HG03175 (cell line): ENCODE measurements around the gene VWA8.
"Not testable (repeated sequence)": the region's sequence is repeated elsewhere in the genome, so short reads cannot be mapped to it uniquely, and the experiment has no call there.

Source experiments
- ATAC-seq: cut with Tn5 transposase; IDR thresholded peaks from one replicate; pipeline ENCODE4 v1.9.1; 2021; ENCODE audit warnings: mild to moderate bottlenecking, moderate library complexity; ENCODE audit not compliant: unreplicated experiment

The VWA8 gene

DNA sequence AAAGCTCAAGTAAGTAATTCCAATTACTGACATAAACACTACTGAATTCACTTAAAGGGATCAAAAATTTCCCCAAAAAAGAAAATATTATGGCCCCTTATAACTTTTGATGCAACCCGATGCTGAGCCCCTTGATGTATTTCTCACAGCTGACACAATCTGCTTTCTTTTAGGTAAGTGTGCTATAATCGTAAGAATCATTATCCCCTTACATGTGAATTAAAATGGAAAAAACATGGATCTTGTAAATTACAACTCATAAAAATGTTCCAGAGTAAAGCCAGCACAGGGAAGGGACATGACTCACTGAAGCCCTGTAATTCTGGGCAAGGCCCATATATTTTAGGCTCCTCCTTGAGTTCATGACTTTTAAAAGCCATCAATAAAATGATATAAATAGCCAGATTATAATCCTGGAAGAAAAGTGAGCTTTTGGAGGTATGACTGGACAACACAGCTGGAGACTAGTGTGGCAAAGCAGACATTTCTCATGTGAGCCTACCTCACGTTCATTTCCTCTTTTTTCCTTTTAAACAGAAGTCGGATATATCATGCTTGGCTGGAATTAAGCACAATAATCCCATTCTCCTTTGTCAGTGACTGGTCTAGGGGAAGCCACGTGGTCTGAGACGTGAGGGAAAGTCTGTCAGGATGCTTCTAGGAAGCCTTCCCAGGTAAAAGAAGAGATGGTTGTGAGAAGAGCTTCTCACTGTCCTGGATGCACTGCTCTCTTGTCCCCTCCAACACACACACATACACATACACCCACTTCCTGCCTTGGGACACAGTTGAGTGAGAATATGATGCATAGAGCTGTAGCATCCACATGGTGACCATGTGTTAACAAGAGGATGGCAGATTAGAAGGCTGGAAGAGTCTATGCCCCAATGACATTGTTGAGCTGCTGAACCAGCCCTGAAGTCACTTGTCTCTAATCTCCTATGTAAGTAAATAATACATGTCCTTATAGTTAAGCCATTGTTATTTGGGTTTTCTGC is 338.2 kb downstream of the VWA8 start:
- ATAC-seq = no peak

GRCh38 chr13:41621716-41622431 is 339.0 kb downstream of the VWA8 start:
- ATAC-seq = no peak

DNA sequence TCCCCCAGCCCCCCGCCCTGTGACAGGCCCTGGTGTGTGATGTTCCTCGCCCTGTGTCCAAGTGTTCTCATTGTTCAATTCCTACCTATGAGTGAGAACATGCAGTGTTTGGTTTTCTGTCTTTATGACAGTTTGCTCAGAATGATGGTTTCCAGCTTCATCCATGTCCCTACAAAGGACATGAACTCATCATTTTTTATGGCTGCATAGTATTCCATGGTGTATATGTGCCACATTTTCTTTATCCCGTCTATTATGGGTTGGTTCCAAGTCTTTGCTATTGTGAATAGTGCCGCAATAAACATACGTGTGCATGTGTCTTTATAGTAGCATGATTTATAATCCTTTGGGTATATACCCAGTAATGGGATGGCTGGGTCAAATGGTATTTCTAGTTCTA is 343.3 kb downstream of the VWA8 start:
- not testable (repeated sequence) for ATAC-seq

GRCh38 chr13:41616151-41616550 is 344.8 kb downstream of the VWA8 start:
- ATAC-seq = no peak

DNA sequence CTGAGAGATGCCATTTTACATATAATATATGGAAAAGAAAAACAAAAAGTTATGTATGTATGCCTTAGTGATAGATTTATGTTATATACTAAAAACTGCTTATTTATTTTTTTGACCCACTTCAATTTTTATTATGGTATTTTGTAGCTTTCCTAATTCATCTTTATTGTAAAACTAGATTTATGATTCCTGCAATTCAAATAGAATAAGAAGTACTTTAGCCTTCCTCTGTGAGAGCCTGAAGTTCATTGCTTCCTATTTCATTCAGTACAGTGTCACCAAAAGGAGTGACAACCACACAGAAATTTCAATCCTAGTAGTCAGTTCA is 345.4 kb downstream of the VWA8 start:
- ATAC-seq = no peak

DNA sequence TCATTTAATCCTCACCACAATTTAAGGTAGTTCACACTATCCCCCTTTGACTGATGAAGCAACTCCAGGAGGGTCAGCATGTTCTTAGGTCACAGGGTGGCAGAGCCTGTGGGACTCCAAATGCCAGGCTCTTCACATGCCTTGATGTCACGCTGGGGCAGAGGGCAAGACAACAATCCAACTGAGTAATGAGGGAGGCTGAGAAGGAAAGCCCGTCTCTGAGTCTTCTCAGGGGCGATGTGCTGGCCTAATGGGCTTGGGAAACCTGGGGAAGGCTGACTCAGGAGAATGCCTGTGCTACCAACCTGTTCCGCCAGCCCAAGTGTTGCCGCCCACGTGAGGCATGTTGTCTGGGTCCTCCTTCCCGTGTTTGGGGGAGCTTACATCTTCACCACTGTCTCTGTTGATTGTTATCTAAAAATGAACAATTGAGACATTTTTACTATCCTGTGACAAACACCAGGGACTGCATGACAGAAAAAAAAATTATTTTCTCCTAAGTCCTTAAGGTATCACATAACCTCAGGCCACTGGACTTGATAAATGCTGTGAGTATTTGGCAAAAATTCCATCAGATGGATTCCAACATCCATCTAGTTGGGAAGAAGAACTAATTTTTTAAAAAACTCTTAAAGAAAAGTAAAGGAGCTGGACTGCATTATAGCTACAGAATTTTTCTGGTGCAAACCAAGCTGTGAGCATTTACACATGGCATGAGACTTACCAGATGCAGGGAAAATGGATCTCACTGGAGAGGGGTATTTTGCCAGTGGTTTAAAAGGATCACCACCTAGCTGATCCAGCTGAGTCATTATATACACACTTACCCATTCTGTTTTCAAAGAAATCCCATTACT is 346.0 kb downstream of the VWA8 start:
- no peak for ATAC-seq

DNA sequence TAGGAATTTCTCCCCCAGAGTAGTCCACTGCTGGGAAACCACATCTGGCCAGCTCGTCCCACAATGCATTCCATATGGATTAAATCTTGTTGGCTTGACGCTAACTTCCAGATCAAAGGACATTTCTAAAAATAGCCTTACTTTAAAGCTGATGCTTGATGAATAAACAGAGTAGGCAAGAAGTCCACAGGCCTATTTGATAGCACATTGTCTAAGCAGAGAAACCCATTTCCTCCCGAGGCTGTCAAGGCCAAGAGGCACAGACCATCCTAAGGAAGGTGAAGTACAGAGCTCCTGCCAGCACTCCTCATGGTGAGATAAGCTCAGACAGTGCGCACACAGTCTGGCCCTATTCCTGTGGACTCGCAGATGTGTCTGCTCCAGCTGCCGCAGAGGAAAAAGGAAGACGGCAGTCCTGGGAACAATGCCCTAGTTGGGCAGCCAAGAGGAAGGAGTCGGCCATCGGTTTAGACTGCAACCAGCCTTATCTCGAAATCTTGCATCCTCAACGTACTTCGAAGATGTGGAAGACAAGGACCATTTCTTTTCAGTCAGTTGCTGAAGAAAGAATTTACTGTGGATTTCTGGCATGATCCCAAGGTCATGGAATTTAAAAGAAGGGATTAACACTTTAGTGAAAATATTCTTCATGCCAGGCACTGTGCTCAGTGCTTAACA is 346.8 kb downstream of the VWA8 start:
- no peak for ATAC-seq

GRCh38 chr13:41613471-41613870 is 347.4 kb downstream of the VWA8 start:
- ATAC-seq = no peak

- no peak for ATAC-seq
These were observed 349.5 kb downstream of the VWA8 start for GRCh38 chr13:41611385-41611784.

- ATAC-seq = no peak
These were observed 350.5 kb downstream of the VWA8 start for GRCh38 chr13:41610404-41610803.

DNA sequence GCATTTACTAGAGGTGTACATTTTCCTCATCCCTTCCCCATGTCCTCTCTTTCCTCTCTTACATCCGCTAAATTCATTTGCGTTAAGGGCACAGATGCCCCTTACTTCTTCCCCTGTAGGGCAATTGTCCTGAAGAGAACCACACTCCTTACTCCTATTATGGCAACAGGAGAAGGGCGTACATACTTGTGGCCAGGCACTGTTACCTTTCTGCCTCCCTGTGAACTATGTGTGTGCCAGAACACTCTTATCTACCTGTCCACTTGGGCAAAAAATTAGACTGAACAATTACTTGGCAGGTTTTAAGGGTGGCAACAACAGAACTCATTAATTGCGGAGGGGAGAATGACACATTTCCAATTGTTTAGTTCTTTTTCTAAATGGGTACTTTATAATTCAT is 351.1 kb downstream of the VWA8 start:
- ATAC-seq = no peak

DNA sequence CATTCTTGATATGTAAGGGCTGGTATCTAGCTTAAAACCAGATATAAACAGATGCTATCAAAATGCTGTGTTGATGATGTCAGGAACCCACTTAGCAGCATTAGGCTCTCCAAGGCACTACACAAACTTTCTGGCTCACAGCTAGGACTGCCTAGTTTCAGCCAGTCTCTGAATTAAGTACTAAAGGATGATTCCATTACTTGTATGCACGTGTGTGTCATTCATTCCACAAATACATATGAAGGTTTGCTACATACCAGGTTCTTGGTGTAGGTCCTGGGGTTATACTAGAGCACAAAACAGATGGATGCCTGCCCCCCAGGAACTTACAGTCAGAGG is 352.1 kb downstream of the VWA8 start:
- ATAC-seq = no peak

- no peak for ATAC-seq
These were observed 352.6 kb downstream of the VWA8 start for GRCh38 chr13:41608111-41608838.

- no peak for ATAC-seq
These were observed 354.3 kb downstream of the VWA8 start for GRCh38 chr13:41606646-41607045.

GRCh38 chr13:41605319-41606285 is 355.3 kb downstream of the VWA8 start:
- no peak for ATAC-seq

DNA sequence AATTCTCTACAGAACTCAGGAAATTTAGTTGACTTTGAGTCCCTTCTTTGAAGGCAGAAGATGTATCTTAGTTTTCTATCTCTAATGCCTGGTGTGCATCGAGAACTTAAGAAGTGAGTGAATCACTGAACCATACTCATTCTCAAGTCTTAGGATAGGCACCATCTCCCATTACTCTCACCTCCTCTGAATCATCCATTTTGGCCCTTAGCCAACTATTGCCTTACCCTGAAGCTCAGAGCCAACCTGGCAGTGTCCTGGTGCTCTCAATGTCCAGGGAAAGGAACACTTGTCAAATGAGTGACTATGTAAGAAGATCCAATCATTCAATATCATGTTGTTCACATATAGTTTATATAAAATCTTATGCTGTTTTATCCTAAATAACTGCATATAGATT is 357.0 kb downstream of the VWA8 start:
- no peak for ATAC-seq

DNA sequence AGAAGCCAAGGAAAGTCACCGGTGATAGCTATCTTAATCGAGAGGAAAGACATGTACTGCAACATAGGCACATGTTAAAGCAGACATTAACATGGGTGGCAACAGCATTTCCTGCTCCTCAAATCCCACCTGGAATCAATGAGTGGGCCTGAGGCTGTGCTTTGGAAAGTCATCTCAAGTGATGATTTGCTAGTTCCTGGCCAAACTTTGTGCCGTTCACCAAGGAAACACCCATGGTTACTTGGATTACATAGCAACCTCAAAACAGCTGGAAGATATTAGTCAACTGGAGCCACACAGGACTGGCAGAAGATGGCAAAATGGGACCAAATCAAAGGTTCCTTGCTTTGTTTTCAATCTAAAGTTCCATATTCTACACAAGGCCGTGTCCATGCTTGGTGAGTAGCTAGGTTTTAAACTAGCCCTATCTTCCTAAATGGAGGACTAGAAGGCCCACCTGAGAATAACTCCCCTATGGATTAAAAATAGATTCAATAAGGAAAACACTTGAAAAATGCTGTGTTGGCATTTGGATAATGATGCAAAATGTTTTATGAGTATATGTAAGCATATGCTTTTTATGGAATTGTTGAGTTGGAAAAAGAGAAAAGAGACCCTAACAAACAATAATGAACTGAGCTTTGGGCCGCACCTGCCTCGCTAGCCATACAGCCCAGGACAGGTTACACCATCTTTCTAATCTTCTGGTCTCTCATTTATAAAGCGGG is 359.0 kb downstream of the VWA8 start:
- ATAC-seq = no peak

DNA sequence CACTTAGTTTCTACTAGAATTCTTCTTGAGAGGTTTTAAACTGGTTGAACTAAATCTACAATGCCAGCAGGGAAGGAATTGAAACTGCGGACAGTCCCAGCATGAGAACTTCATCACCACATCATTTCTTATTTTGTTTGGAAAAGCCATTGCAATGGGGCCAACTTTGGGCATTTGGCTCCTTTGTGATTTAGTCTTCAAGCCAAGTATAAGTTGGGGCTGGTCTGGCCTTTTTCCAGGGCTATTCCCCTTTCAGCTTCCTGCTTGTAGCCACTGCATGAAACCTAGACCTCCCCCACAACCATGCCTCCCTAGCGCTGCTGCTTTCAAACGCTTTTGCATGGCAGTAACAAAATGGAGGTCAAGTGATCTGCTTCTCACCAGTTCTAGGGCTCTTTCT is 361.3 kb downstream of the VWA8 start:
- no peak for ATAC-seq
